Lower lobe of right lung (tissue), 2 donors: ENCODE data around the gene GPD1. TPM values are rescaled to one million over a fixed set of nuclear protein-coding genes. Genes with fewer than 3 reads are reported as not detected.

Experiments used
- ATAC-seq, 2 donors: fragments of 200-7000 bp; cut with Tn5 transposase; one replicate each; pipeline ENCODE4 v1.9.1; 2020 to 2022; ENCODE audit warnings: mild to moderate bottlenecking in 2 of 2, moderate library complexity in 2 of 2
- DNase-seq: peaks from one replicate; pipeline ENCODE4 v3.0.0-alpha.2; 2020
- H3K27ac ChIP-seq: fragments of 200-600 bp; one replicate; pipeline ENCODE4 v1.8.0; 2022
- H3K27me3 ChIP-seq: fragments of 200-600 bp; one replicate; pipeline ENCODE4 v1.8.0; 2022; ENCODE audit warnings: low read depth
- H3K36me3 ChIP-seq: fragments of 200-600 bp; one replicate; pipeline ENCODE4 v1.8.0; 2022; ENCODE audit warnings: mild to moderate bottlenecking
- H3K4me1 ChIP-seq: fragments of 200-600 bp; one replicate; pipeline ENCODE4 v1.8.0; 2022
- H3K4me3 ChIP-seq: fragments of 200-600 bp; one replicate; pipeline ENCODE4 v1.8.0; 2022; ENCODE audit warnings: mild to moderate bottlenecking
- H3K9me3 ChIP-seq: fragments of 200-600 bp; one replicate; pipeline ENCODE4 v1.8.0; 2022
- CTCF ChIP-seq: fragments of 200-600 bp; IDR thresholded peaks from one replicate; pipeline ENCODE4 v1.8.0; 2022; ENCODE audit warnings: antibody characterized with exemption, mild to moderate bottlenecking
- intact Hi-C: fragments of 100-400 bp; cut with DNase I; formaldehyde crosslinking; loops from one replicate; pipeline ENCODE4 v1.11.0; 2022
- total RNA-seq: library from RNA; stranded (reverse); fragmentation: NEBNext Ultra II Directional; extraction: Animal tissue kit (Norgen Biotek cat#: 25700); gene quantifications from one replicate; pipeline ENCODE4 v1.2.1, GENCODE V29; 2021
- donor health status: DM: no; HTN: yes; CAD: no; lungs with severe emphysema.

GPD1 gene
- total RNA-seq, 1 donor from 2014 or later = 67.0 TPM

- Histone ChIP-seq H3K4me3 (peak overlapping the region; percentile 64), H3K27me3 (peaks cover 17% of the 10 kb centered on the region), H3K9me3 (no peaks in the 10 kb centered on the region), H3K4me1 (peaks cover 17% of the 10 kb centered on the region), H3K36me3 (no peaks in the 10 kb centered on the region), H3K27ac (no peak overlapping the region)
- intact Hi-C loops = no loop called here
- DNase-seq (peak; percentile 32), ATAC-seq (no peak)
- TF ChIP-seq CTCF = no peak
Observed at GRCh38 chr12:50057896-50058670, 45.7 kb upstream of the GPD1 start.

GRCh38 chr12:50058743-50059312 lies 45.0 kb upstream of the GPD1 start:
- Histone ChIP-seq H3K27me3 (peaks cover 17% of the 10 kb centered on the region), H3K9me3 (no peaks in the 10 kb centered on the region), H3K4me1 (peaks cover 17% of the 10 kb centered on the region), H3K4me3 (no peak overlapping the region), H3K27ac (no peak overlapping the region), H3K36me3 (no peaks in the 10 kb centered on the region)
- intact Hi-C loops = no loop called here
- no peak for TF ChIP-seq CTCF
- DNase-seq (peak; percentile 29), ATAC-seq (no peak)

GRCh38 chr12:50059440-50060119 lies 44.2 kb upstream of the GPD1 start:
- no peak for TF ChIP-seq CTCF

GRCh38 chr12:50060120-50060468 lies 43.7 kb upstream of the GPD1 start:
- Histone ChIP-seq H3K4me1 (peaks cover 17% of the 10 kb centered on the region), H3K27me3 (peaks cover 17% of the 10 kb centered on the region), H3K9me3 (no peaks in the 10 kb centered on the region), H3K4me3 (no peak overlapping the region), H3K27ac (no peak overlapping the region), H3K36me3 (no peaks in the 10 kb centered on the region)
- intact Hi-C loops = no loop called here
- no peak for DNase-seq
- no peak for TF ChIP-seq CTCF
- no peak for ATAC-seq

More at GRCh38 chr12:50059440-50060119, 44.2 kb upstream of the GPD1 start:
- Histone ChIP-seq H3K36me3 (no peaks in the 10 kb centered on the region), H3K27ac (no peak overlapping the region), H3K4me1 (peaks cover 17% of the 10 kb centered on the region), H3K27me3 (peaks cover 17% of the 10 kb centered on the region), H3K4me3 (no peak overlapping the region), H3K9me3 (no peaks in the 10 kb centered on the region)
- ATAC-seq (no peak), DNase-seq (no peak)
- intact Hi-C loops = no loop called here

GRCh38 chr12:50061171-50061570 lies 42.6 kb upstream of the GPD1 start:
- no peak overlapping the region for H3K27ac ChIP-seq
- H3K36me3 ChIP-seq = no peaks in the 10 kb centered on the region
- TF ChIP-seq CTCF = no peak
- intact Hi-C loops = no loop called here
- ATAC-seq (no peak), DNase-seq (no peak)
- H3K4me3 ChIP-seq = no peak overlapping the region
- peaks cover 17% of the 10 kb centered on the region for H3K27me3 ChIP-seq
- H3K4me1 ChIP-seq = peaks cover 9% of the 10 kb centered on the region
- H3K9me3 ChIP-seq = no peaks in the 10 kb centered on the region
